Prostate gland (tissue), 2 donors: Measurements from ENCODE around the gene C8A. TPM values are rescaled to one million over a fixed set of nuclear protein-coding genes. Genes with fewer than 3 reads are reported as not detected.

Experiments used
- DNase-seq: peaks from one replicate; pipeline ENCODE4 v3.0.0-alpha.2; 2019; ENCODE audit warnings: low spot score
- H3K27ac ChIP-seq, 2 donors: fragments of 200-600 bp; sonication (generic); 2 replicates each; pipeline ENCODE4 v1.5.1; 2017 to 2019
- H3K27me3 ChIP-seq: fragments of 200-600 bp; sonication (generic); replicated peaks from 2 replicates; pipeline ENCODE4 v1.5.1; 2019; ENCODE audit not compliant: insufficient read depth
- H3K36me3 ChIP-seq, 2 donors: fragments of 200-600 bp; sonication (generic); 1 replicate in 1 of 2; 2 replicates in 1 of 2; pipeline versions ENCODE4 v1.5.1 to v1.8.1; 2017 to 2019
- H3K4me1 ChIP-seq: fragments of 200-600 bp; sonication (generic); replicated peaks from 2 replicates; pipeline ENCODE4 v1.5.1; 2019
- H3K4me3 ChIP-seq, 2 donors: fragments of 200-600 bp; sonication (generic); 2 replicates each; pipeline ENCODE4 v1.5.1; 2017 to 2019
- H3K9me3 ChIP-seq: fragments of 200-600 bp; sonication (generic); 2 replicates; pipeline ENCODE4 v1.5.1; 2017
- POLR2A ChIP-seq: fragments of 450-650 bp; IDR thresholded peaks from one replicate; pipeline ENCODE4 v1.6.1; 2016; ENCODE audit warnings: antibody characterized with exemption, mild to moderate bottlenecking
- POLR2AphosphoS5 ChIP-seq: sonication (generic); formaldehyde crosslinking; IDR thresholded peaks from one replicate; pipeline ENCODE4 v1.6.1; 2017; ENCODE audit warnings: antibody characterized with exemption
- WGBS: methylation state at CpG from one replicate; pipeline ENCODE4 v1.1.5; 2018; 5-methylcytosine and 5-hydroxymethylcytosine counted together
- intact Hi-C: fragments of 100-400 bp; cut with DNase I; formaldehyde crosslinking; loops from one replicate; pipeline ENCODE4 v1.14.2; 2022
- total RNA-seq, 2 donors: library from RNA; depleted of rRNA; stranded (reverse); fragments of >200 nt; gene quantifications; one replicate each; pipeline ENCODE4 v1.1.0, GENCODE V29; 2016
- TF ChIP-seq, protein P1 (sequence below), 4 experiments: fragments of 200-600 bp in 2 of 4; fragments of 450-650 bp in 2 of 4; sonication (generic) in 2 of 4; IDR thresholded peaks; 1 replicate in 3 of 4; 2 replicates in 1 of 4; pipeline ENCODE4 v1.5.1; 2016 to 2019; ENCODE audit warnings: antibody characterized with exemption in 4 of 4, mild to moderate bottlenecking in 2 of 4, moderate library complexity in 2 of 4

Gene C8A
- total RNA-seq, 2 donors from 2014 or later: not detected

DNA sequence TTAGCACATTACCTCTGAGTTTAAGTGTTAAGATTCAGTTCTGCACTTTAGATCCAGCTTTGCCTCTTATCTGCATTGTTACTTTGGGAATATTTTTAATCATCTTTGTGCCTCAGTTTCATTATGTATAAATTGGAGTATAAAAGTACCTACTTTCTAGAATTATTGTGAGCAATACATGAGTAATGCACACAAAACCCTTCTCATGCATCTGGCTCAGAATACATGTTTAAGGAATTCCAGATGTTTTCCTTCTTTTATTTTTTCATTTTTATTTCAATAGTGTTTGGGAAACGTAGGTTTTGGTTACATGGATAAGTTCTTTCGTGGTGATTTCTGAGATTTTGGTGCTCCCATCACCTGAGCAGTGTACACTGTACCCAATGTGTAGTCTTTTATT lies 14.2 kb downstream of the C8A start:
- WGBS: 74% methylated on average over 2 of the region's 2 CpGs
- intact Hi-C loops: no loop called here

DNA sequence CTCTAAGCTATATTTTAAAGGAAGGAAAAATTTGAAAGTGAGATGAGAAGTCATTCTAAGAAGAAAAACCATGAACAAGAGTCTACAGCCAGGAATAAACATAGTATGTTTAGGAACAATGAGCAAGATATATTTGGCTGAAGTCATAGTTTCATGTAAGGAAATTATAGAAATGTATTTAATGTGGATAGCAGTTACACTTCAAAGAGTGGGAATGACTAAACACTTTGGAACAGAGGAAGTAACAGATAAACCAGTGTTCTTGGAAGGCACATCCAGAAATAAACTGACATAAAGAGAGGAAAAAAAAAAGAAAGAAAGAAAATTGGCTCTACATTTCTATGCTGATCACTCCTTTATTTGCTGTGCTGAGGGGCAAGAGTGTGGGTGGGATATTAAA lies 18.0 kb downstream of the C8A start:
- H3K27ac ChIP-seq: no peak overlapping the region
- no peaks in the 10 kb centered on the region for H3K27me3 ChIP-seq
- TF ChIP-seq POLR2AphosphoS5 (no peak), POLR2A (no peak)
- TF ChIP-seq, protein P1, sequence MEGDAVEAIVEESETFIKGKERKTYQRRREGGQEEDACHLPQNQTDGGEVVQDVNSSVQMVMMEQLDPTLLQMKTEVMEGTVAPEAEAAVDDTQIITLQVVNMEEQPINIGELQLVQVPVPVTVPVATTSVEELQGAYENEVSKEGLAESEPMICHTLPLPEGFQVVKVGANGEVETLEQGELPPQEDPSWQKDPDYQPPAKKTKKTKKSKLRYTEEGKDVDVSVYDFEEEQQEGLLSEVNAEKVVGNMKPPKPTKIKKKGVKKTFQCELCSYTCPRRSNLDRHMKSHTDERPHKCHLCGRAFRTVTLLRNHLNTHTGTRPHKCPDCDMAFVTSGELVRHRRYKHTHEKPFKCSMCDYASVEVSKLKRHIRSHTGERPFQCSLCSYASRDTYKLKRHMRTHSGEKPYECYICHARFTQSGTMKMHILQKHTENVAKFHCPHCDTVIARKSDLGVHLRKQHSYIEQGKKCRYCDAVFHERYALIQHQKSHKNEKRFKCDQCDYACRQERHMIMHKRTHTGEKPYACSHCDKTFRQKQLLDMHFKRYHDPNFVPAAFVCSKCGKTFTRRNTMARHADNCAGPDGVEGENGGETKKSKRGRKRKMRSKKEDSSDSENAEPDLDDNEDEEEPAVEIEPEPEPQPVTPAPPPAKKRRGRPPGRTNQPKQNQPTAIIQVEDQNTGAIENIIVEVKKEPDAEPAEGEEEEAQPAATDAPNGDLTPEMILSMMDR (IDR thresholded peaks at IDR 0.05): no peak
- intact Hi-C loops: no loop called here
- H3K36me3 ChIP-seq: no peaks in the 10 kb centered on the region
- no peaks in the 10 kb centered on the region for H3K4me1 ChIP-seq
- no peaks in the 10 kb centered on the region for H3K9me3 ChIP-seq
- H3K4me3 ChIP-seq: no peak overlapping the region
- DNase-seq: no peak

More for the DNA sequence above, 14.2 kb downstream of the C8A start:
- TF ChIP-seq POLR2A (no peak), POLR2AphosphoS5 (no peak)
- TF ChIP-seq, protein P1 (IDR thresholded peaks at IDR 0.05): no peak
- no peaks in the 10 kb centered on the region for H3K36me3 ChIP-seq
- no peaks in the 10 kb centered on the region for H3K27me3 ChIP-seq
- no peak overlapping the region for H3K4me3 ChIP-seq
- no peak for DNase-seq
- H3K9me3 ChIP-seq: no peaks in the 10 kb centered on the region
- H3K4me1 ChIP-seq: no peaks in the 10 kb centered on the region
- no peak overlapping the region for H3K27ac ChIP-seq

DNA sequence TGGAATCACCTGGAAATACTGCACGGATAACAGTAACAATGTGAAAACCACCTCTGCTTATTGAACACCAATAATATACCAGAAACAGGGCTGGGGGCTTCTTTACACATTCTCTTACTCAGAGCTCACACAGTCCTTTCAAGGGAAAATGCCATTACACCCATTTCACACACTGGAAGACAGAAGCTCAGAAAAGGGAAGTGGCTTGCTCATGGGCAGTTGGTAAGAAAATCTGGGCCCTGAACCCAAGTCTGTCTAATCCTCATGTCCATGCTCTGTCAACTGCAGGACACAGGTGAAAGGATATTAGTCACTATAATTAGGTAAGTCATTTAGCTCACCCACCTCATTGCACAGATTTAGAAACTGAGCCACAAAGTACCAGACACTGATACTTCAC lies 18.6 kb downstream of the C8A start:
- H3K4me1 ChIP-seq: no peaks in the 10 kb centered on the region
- H3K4me3 ChIP-seq: no peak overlapping the region
- H3K9me3 ChIP-seq: no peaks in the 10 kb centered on the region
- H3K27me3 ChIP-seq: no peaks in the 10 kb centered on the region
- no peak overlapping the region for H3K27ac ChIP-seq
- TF ChIP-seq POLR2A (no peak), POLR2AphosphoS5 (no peak)
- TF ChIP-seq, protein P1 (IDR thresholded peaks at IDR 0.05): no peak
- 89% methylated on average over 1 of the region's 1 CpG for WGBS
- no peaks in the 10 kb centered on the region for H3K36me3 ChIP-seq
- DNase-seq: no peak
- intact Hi-C loops: no loop called here

DNA sequence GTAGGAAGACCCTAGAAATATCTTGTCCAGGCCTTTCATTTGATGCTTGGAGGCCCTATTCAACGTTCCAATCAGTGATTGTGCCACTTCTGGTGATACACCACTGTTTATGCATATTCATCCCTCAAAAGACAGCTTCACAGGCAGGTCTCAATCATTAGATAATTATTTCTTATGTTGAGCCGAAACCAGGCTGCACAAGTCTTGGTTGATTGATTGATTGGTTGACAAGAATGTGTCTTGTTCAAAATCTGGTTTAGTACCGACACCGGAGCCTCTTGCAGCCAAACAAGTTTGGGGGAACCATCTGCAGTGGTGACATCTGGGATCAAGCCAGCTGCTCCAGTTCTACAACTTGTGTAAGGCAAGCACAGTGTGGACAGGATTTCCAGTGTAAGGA lies 20.1 kb downstream of the C8A start:
- TF ChIP-seq POLR2AphosphoS5 (no peak), POLR2A (no peak)
- TF ChIP-seq, protein P1 (IDR thresholded peaks at IDR 0.05): no peak
- intact Hi-C loops: no loop called here

DNA sequence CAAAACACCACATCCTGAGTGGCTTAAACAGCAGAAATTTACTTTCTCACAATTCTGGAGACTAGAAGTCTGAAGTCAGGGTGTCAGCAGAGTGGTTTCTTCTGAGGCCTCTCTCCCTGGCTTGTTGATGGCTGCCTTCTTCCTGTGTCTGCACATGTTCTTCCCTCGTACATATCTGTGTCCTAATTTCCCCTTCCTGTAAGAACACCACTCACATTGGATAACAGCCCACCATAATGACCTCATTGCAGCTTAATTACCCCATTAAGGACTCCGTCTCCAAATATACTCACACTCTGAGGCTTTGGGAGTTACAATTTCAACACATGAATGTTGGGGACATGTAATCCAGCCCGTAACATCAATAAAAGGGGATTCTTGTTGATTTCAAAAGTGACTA lies 23.4 kb downstream of the C8A start:
- no peak for TF ChIP-seq POLR2AphosphoS5
- TF ChIP-seq, protein P1 (IDR thresholded peaks at IDR 0.05): no peak
- TF ChIP-seq POLR2A: no peak
- Histone ChIP-seq H3K4me3 (no peak overlapping the region), H3K27ac (no peak overlapping the region), H3K9me3 (no peaks in the 10 kb centered on the region), H3K27me3 (no peaks in the 10 kb centered on the region), H3K4me1 (no peaks in the 10 kb centered on the region), H3K36me3 (no peaks in the 10 kb centered on the region)
- intact Hi-C loops: no loop called here
- DNase-seq: no peak
- 65% methylated on average over 3 of the region's 3 CpGs for WGBS

More for the DNA sequence above, 20.1 kb downstream of the C8A start:
- H3K4me1 ChIP-seq: no peaks in the 10 kb centered on the region
- H3K9me3 ChIP-seq: no peaks in the 10 kb centered on the region
- no peaks in the 10 kb centered on the region for H3K27me3 ChIP-seq
- no peak for DNase-seq
- WGBS: 91% methylated on average over 4 of the region's 4 CpGs
- no peaks in the 10 kb centered on the region for H3K36me3 ChIP-seq
- H3K4me3 ChIP-seq: no peak overlapping the region
- H3K27ac ChIP-seq: no peak overlapping the region
